ENCODE results near the gene SLC38A9.

SLC38A9 gene

GRCh38 chr5:55645304-55645703 lies 66.8 kb downstream of the SLC38A9 start:
- DNase-seq = no peak

DNA sequence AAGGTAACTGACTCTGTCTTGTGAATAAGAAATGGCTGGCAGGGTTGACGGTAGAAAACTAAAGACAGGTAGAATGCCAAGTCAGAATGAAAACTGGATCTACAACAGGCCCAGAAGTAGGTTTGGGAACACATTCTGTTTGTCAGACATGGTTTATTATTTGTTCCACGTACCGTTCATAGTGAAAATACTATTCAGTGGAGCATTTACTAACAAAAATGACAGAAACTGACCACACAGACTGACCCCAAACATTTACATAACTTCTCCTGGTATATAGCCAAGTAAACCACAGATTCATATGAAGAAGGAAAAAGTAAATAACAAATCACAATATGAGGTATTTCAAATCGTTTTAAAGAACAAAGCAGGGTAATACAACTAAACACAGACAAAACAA lies 73.7 kb downstream of the SLC38A9 start:
- no peak for DNase-seq

DNA sequence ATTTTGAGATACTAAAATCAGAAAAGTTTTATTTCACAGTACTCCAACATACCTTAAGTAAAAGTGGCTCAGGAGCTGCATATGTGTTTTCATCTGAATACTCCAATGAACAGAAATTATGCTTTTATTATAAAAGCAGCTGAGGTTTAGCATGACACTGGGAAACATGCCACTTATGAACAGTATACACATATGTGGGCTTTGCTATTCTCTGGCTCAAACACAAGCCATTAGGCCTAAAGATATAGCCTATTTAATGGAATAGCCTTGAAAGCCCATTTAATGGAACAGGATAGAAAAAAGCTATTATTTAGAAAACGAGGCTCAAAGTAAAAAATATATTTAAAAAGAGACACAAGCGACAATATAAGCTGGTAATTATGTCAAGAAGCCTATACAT lies 74.1 kb downstream of the SLC38A9 start:
- no peak for DNase-seq

DNA sequence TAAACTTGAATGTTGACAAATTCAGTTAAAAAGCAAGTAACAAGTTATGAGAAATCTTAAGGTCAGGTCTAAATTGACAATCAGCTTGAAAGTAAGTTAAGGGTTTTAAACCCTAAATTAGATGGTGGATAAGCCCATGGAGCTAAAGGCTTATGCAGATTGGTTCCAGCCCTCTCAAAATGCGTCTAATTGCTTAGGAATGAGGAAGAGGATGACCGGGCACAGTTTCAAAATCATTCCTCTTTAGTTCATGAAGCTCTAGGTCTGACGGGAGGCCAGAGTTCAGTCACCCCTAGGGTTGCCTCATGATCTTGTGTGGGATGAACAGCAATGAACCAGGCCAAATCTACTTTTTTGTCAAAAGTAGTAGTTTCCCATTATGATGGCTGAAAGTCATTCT lies 75.4 kb downstream of the SLC38A9 start:
- DNase-seq = no peak

GRCh38 chr5:55636177-55636576 lies 75.9 kb downstream of the SLC38A9 start:
- no peak for DNase-seq

DNA sequence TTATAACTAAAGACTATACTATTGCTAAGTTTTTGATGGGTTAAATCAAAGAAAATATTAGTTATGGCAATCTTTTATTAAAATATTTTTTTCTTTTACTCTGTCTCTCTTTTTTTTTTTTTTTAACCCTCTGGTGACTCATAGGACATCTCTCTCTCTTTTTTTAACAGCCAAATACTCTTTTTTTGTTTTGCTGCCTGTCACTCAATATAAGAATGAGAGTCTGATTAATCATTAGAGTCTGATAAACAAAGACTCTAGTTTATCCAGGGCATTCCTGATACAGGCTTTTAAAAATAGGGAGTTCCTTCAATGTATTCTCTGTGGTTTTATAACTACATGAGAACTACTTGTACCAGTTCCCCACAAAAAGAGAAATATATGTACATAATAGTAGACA lies 77.3 kb downstream of the SLC38A9 start:
- no peak for DNase-seq

- DNase-seq = peak; percentile 16
Measured at GRCh38 chr5:55634209-55634805, 77.8 kb downstream of the SLC38A9 start.

DNA sequence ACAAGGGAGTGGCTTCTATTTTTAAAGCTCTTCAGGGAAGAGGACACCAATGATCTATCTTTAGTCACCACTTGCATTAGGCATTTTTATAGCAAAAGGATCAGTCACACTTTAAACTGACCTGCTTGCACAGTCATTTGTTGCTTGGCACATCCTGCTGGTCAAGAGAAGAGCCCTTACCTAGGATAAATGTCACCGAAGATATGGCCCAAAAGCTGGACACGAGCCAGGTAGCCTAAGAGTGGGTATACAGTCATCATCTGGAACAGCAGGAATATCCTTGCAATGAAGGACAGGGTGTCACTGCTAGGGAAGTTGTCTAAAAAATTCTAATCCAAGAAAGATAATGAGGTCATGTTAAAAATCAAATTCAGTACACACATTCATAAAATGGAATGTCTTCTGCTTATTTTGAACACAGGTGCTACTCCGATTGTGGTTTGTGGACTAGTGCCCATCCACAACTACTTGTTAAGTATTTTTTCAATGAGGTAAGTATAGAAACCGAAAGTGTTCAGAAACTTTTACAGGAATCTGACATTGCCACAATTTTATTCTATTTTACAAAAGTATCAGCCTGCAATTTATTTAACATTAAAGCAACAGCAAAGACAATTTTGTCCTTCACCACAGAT lies 78.4 kb downstream of the SLC38A9 start:
- DNase-seq = no peak

DNA sequence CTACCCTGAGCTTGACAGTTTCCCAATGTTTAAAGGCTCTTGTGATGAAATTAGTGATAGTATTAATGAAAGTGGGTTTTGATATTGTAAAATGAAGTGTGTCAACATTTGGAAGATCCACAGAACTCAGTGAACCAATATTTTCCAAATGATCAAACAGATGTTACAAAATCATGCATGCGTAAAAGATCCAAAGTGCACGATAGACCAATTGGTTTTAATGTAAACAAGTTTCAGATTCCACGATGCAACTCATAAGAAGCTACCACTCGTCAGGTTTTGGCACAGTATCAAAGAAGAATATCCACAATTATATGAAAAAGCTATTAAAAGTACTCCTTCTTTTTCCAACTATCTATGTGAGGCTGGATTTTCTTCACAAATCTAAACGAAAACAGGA lies 82.3 kb downstream of the SLC38A9 start:
- peak; percentile 3 for DNase-seq

DNA sequence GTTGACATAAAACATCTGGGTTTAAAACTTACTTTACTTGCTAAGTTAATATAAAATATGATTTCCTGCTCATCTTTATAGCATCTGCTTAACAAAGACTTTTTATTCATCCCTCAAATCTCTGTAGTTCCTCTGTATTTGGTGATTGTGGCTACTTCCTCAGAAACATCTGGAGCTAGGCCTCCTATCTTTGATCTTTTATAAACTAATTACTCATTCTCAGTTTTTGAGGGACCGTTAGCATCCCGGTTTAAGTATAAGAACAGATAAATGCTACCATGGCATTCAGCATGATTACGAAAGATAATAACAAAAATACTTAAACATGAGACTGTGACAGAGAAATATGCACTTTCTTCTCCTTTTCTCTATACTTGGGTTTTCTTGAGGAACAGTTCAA lies 85.3 kb downstream of the SLC38A9 start:
- no peak for DNase-seq

DNA sequence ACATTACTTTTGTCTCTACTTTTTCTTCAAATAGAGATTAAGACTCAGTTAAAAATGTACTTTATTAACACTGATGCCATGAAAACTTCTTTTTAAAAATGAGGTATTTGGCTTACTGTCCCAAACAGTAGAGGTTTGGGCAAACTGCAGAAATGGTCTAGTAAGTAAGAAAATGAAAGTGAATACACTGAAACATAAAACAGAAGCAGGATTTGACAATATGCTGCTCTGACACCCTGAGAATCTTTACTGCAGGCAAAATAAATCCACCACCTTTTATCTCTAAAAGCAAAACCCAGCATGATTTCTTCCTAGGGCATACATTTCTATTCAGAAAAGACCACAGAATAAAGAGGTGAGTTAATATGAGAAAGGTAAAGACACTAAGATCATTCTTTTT lies 86.2 kb downstream of the SLC38A9 start:
- no peak for DNase-seq

DNA sequence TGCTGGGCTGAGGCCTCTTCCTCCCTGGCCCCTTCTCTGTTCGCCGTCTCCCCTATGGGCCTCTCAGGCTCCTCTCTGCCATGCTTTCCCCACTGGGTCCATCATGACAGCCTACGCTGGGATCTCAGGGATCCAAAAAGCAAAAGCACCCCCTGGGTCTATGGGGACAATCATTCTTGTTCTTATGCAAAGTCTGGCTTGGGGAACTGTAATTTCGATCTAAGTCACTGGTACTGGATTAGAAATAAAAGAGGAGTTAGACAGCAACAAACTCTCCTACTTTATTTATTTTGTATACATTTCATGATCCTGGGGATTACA lies 86.6 kb downstream of the SLC38A9 start:
- DNase-seq = no peak

DNA sequence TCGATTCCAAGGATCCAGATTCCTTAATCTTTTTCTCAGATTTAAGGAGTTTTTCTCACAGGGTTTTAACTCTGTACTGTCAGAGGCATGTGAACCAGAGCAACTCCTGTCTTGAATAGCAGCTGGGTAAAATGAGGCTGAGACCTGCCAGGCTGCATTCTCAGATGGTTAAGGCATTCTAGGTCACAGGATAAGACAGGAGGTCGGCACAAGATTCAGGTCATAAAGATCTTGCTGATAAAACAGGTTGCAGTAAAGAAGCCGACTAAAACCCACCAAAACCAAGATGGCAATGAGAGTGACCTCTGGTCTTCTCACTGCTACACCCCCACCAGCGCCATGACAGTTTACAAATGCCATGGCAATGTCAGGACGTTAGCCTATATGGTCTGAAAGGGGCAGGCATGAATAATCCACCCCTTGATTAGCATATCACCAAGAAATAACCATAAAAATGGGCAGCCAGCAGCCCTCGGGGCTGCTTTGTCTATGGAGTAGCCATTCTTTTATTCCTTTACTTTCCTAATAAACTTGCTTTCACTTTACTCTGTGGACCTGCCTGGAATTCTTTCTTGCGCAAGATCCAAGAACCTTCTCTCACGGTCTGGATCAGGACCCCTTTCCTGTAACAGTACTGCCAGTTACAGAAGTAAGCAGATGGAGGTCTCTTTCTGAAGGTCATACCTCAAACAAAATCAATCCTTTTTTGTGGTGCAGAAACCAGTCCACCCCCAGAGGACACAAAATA lies 87.1 kb downstream of the SLC38A9 start:
- DNase-seq = no peak

DNA sequence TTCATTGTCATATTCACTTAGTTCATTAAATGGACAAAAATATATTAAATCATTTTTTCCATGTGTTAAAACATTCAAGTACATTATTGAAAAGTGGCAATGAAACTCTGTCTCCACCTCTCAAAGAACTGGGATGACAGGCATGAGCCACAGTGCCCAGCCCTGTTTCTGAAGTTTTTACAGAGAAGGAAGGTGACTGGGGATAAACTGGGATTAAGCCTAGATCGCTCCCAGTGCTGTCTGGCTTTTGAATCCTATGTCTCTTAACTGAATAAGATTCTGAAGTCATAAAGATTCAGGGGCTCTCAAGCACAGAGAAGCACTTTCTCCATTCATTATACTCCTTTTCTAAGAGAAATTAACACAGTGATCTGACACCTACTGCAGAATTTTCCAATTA lies 88.3 kb downstream of the SLC38A9 start:
- no peak for DNase-seq

DNA sequence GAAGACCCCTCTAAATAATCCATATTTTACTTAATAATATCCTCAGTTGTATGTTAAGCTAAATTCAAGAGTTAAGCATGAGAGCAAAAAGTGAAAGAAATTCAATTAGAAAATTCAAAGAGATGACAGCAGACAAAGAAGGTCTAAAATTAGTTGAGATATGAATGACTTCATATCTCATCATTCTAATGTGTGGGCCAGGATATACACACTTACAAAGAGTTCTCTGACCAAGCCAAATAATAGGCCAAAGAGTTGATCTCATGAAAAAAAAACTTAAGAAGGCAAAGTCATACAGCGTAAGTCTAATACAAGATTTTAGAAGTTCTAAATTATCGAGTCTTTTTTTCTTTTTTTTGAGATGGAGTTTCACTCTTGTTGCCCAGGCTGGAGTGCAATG lies 89.7 kb downstream of the SLC38A9 start:
- no peak for DNase-seq

- no peak for DNase-seq
Measured at GRCh38 chr5:55621229-55621628, 90.9 kb downstream of the SLC38A9 start.

DNA sequence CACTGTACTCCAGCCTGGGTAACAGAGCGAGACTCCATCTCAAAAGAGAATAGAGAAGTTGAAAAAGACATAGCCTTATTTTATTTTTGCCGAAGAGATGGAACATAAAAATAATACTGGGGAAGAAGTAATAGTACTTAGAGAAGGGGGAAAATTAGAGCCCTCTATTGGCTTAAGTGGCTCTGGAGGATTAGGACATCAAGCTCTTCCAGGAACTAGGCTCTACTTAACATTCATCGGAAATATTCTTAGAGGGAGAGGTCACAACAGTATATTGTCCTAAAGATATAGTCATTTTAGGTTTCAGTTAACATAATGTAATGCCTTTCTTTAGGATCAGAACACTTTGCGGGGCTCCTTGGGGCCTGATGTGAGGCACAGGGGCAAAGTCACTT lies 91.4 kb downstream of the SLC38A9 start:
- DNase-seq = no peak

DNA sequence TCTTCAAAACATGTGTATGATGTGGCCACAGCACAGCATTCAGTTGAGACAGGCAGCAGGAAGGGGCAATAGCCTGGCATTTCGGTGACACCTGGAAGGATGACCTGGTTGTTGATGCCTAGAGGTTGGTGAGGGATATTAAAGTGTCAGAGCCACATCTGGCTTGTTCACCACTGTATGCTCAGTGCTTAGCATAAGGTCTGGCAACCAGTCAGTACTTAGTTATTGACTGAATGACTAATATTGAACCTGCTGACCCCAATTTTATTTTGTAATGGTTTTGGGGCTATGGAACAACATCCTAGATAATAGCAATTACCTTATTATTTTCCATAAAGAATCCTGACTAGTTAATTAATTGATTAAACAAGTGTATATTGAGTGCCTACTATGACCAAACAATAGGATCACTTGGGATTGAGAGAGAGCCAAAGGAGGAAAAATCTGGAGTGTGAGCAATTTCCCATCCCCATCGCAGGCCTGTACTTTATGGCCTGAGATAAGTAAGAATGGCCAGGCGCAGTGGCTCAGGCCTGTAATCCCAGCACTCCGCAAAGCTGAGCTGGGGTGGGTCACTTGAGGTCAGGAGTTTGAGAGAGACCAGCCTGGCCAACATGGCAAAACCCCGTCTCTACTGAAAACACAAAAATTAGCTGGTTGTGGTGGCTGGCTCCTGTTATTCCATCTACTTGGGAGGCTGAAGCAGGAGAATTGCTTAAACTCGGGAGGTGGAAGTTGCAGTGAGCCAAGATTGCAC lies 91.9 kb downstream of the SLC38A9 start:
- DNase-seq = no peak

GRCh38 chr5:55618318-55618717 lies 93.8 kb downstream of the SLC38A9 start:
- no peak for DNase-seq

GRCh38 chr5:55613112-55613868 lies 98.8 kb downstream of the SLC38A9 start:
- DNase-seq = no peak

DNA sequence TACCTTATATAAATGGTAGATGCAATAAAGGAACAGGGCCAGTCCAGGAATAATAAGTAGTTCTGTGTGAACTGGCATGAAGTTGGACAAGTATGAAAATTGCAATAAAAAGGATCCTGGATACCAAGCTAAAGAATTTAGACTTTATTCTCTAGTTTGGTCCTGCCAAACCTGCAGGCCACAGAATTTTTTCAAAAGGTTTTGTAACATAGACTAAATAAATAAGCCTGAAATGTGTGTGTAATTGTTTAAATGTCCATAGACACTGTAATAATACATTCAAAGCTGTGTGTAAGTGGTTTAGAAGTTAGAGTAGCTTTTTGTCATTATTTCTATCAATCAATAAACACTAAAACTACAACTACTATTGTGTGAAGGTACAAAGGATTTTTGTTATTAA lies 101.6 kb downstream of the SLC38A9 start:
- no peak for DNase-seq

- DNase-seq = no peak
Measured at GRCh38 chr5:55609413-55609812, 102.7 kb downstream of the SLC38A9 start.
